HepG2 (cell line): ENCODE measurements around the gene HECTD1. TPM values are rescaled to one million over a fixed set of nuclear protein-coding genes. Genes with fewer than 3 reads are reported as not detected.

ENCODE experiments used
- CBX1 ChIP-seq: IDR thresholded peaks from one replicate; pipeline ENCODE4 v1.6.1; 2016; ENCODE audit warnings: antibody characterized with exemption, low read depth
- DBP ChIP-seq: sonication (generic); formaldehyde crosslinking; IDR thresholded peaks from 2 replicates; pipeline ENCODE4 v1.4.0; 2020; ENCODE audit warnings: missing genetic modification reagents; ENCODE audit errors: not compliant biosample characterization
- ELF4 ChIP-seq: sonication (generic); formaldehyde crosslinking; IDR thresholded peaks from 2 replicates; pipeline ENCODE4 v1.5.0; 2020; ENCODE audit warnings: missing genetic modification reagents, mild to moderate bottlenecking, moderate library complexity, borderline replicate concordance
- GATAD1 ChIP-seq: IDR thresholded peaks from 2 replicates; pipeline ENCODE4 v1.6.1; 2016; ENCODE audit warnings: missing genetic modification reagents, missing compliant biosample characterization
- GLI4 ChIP-seq: sonication (generic); formaldehyde crosslinking; IDR thresholded peaks from 2 replicates; pipeline ENCODE4 v1.5.1; 2020; ENCODE audit warnings: missing genetic modification reagents, mild to moderate bottlenecking, moderate library complexity, borderline replicate concordance
- HMG20B ChIP-seq: conservative IDR thresholded peaks from 2 replicates; pipeline ENCODE4 v1.6.1; 2016; ENCODE audit warnings: missing genetic modification reagents, missing compliant biosample characterization
- KAT8 ChIP-seq: IDR thresholded peaks from 2 replicates; pipeline ENCODE4 v1.6.1; 2016; ENCODE audit warnings: missing genetic modification reagents, missing compliant biosample characterization
- KLF12 ChIP-seq: sonication (generic); formaldehyde crosslinking; IDR thresholded peaks from 2 replicates; pipeline ENCODE4 v1.4.0; 2020; ENCODE audit warnings: missing genetic modification reagents, borderline replicate concordance
- MAF1 ChIP-seq: sonication (generic); formaldehyde crosslinking; IDR thresholded peaks from 2 replicates; pipeline ENCODE4 v1.5.0; 2020; ENCODE audit warnings: missing genetic modification reagents, borderline replicate concordance
- PPARG ChIP-seq: conservative IDR thresholded peaks from 2 replicates; pipeline ENCODE4 v1.6.1; 2016; ENCODE audit warnings: missing biosample characterization, missing genetic modification reagents
- RFXAP ChIP-seq: sonication (generic); formaldehyde crosslinking; IDR thresholded peaks from 2 replicates; pipeline ENCODE4 v1.4.0; 2020; ENCODE audit warnings: missing genetic modification reagents, borderline replicate concordance
- SETDB1 ChIP-seq: sonication (generic); formaldehyde crosslinking; IDR thresholded peaks from 2 replicates; pipeline ENCODE4 v1.5.1; 2020; ENCODE audit warnings: missing genetic modification reagents, mild to moderate bottlenecking, borderline replicate concordance
- SKI ChIP-seq: fragments of 450-650 bp; IDR thresholded peaks from one replicate; pipeline ENCODE4 v1.6.1; 2018; ENCODE audit warnings: mild to moderate bottlenecking; ENCODE audit not compliant: partially characterized antibody
- SRF ChIP-seq: IDR thresholded peaks from 2 replicates; pipeline ENCODE4 v1.6.1; 2011; ENCODE audit warnings: mild to moderate bottlenecking, low read depth, low read length, moderate library complexity
- THYN1 ChIP-seq: sonication (generic); formaldehyde crosslinking; IDR thresholded peaks from 2 replicates; pipeline ENCODE4 v1.8.1; 2023; ENCODE audit warnings: low read depth, mild to moderate bottlenecking, moderate library complexity, missing genetic modification reagents, borderline replicate concordance
- ZFP90 ChIP-seq: sonication (generic); formaldehyde crosslinking; IDR thresholded peaks from 2 replicates; pipeline ENCODE4 v1.8.0; 2022; ENCODE audit warnings: missing genetic modification reagents, mild to moderate bottlenecking, inconsistent platforms, borderline replicate concordance
- ZNF552 ChIP-seq: sonication (generic); formaldehyde crosslinking; IDR thresholded peaks from 2 replicates; pipeline ENCODE4 v1.9.0; 2022; ENCODE audit warnings: missing genetic modification reagents, mild to moderate bottlenecking, borderline replicate concordance
- ZNF790 ChIP-seq: sonication (generic); formaldehyde crosslinking; IDR thresholded peaks from 2 replicates; pipeline ENCODE4 v1.8.0; 2022; ENCODE audit warnings: missing genetic modification reagents, mild to moderate bottlenecking, borderline replicate concordance
- polyA plus RNA-seq, 8 experiments: library from polyadenylated mRNA; depleted of rRNA in 3 of 8; stranded (reverse) in 7 of 8; unstranded in 1 of 8; fragments of >200 nt; fragmentation: Illumina TruSeq in 4 of 8; extraction: Trizol in 4 of 8; gene quantifications; 2 replicates each; pipeline versions ENCODE4 v1.2.1 to v1.2.3, GENCODE V29; 2011 to 2016; ENCODE audit warnings: low read depth in 4 of 8, missing spikeins in 1 of 8, mixed read lengths in 1 of 8; ENCODE audit not compliant: insufficient read depth in 1 of 8
- total RNA-seq, 5 experiments: library from RNA; depleted of rRNA; stranded (reverse); fragments of >200 nt; fragmentation: Illumina TruSeq; extraction: Trizol; gene quantifications; 2 replicates each; pipeline ENCODE4 v1.2.3, GENCODE V29; 2016; ENCODE audit warnings: low read depth in 1 of 5
- TF ChIP-seq, protein P1 (sequence below): sonication (generic); formaldehyde crosslinking; IDR thresholded peaks from 2 replicates; pipeline ENCODE4 v1.5.0; 2020; ENCODE audit warnings: mild to moderate bottlenecking, missing genetic modification reagents
- TF ChIP-seq, protein P2 (sequence below): sonication (generic); formaldehyde crosslinking; IDR thresholded peaks from 2 replicates; pipeline ENCODE4 v1.4.0; 2020; ENCODE audit warnings: mild to moderate bottlenecking, missing genetic modification reagents, borderline replicate concordance

The HECTD1 gene
- total and polyA plus RNA-seq, 2 of the 13 experiments (the other 11 are each of a cell fraction or from before 2014, with no cell fraction given) = 312 to 560 TPM

DNA sequence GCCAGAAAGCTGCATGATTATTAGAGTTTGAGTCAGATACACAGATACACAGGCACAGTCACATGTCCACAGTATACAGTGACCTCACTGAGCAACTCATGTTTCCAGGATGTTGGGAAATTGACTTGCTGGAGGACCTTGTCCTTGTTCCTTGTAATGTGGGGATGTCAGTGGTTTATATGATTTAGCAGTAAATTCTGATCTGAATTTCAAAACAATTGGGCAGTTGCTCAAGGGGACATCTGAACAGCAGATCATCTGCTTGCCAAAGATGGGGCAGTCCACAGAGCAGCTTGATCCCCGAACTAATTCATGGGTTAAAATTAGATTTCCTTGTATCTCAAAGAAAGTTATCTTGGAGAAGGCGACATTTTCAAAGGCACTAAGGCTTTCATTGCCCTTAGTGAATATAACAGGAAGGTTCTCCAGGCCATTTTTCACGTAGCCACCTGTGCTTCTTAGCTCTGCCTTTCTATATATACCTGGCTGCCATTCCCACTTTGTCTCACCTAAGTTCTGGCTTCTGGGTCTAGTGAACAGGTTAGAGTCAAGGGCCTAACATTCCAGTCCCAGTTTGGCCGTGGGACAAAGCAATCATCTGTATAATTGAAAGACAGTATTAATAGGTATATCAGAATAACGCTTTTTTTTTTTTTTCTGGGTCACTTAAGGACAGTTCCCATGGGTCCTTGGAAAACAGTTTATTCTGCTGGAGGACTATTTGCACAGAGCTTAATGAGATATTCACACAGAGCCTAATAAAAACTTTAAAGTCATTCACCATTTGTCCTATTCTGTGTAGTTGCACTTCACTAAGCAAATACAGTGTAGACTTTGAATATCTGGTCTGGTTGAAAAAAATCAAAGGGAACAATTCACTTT lies 116.5 kb downstream of the HECTD1 start (continued):
- no peak for TF ChIP-seq MAF1 (CRISPR knock-in tag)
- TF ChIP-seq, protein P1, sequence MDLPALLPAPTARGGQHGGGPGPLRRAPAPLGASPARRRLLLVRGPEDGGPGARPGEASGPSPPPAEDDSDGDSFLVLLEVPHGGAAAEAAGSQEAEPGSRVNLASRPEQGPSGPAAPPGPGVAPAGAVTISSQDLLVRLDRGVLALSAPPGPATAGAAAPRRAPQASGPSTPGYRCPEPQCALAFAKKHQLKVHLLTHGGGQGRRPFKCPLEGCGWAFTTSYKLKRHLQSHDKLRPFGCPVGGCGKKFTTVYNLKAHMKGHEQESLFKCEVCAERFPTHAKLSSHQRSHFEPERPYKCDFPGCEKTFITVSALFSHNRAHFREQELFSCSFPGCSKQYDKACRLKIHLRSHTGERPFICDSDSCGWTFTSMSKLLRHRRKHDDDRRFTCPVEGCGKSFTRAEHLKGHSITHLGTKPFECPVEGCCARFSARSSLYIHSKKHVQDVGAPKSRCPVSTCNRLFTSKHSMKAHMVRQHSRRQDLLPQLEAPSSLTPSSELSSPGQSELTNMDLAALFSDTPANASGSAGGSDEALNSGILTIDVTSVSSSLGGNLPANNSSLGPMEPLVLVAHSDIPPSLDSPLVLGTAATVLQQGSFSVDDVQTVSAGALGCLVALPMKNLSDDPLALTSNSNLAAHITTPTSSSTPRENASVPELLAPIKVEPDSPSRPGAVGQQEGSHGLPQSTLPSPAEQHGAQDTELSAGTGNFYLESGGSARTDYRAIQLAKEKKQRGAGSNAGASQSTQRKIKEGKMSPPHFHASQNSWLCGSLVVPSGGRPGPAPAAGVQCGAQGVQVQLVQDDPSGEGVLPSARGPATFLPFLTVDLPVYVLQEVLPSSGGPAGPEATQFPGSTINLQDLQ (CRISPR knock-in tag) = no peak
- TF ChIP-seq DBP = peak; percentile 80
- peak; percentile 90; the same call in 1 of the 2 replicates for TF ChIP-seq ZFP90 (CRISPR knock-in tag)
- TF ChIP-seq KLF12 = 0 out of 2 replicates have a peak, but pooled peaks have one; percentile 32
- 0 out of 2 replicates have a peak, but pooled peaks have one; percentile 11 for TF ChIP-seq GLI4 (CRISPR knock-in tag)
- TF ChIP-seq, protein P2, sequence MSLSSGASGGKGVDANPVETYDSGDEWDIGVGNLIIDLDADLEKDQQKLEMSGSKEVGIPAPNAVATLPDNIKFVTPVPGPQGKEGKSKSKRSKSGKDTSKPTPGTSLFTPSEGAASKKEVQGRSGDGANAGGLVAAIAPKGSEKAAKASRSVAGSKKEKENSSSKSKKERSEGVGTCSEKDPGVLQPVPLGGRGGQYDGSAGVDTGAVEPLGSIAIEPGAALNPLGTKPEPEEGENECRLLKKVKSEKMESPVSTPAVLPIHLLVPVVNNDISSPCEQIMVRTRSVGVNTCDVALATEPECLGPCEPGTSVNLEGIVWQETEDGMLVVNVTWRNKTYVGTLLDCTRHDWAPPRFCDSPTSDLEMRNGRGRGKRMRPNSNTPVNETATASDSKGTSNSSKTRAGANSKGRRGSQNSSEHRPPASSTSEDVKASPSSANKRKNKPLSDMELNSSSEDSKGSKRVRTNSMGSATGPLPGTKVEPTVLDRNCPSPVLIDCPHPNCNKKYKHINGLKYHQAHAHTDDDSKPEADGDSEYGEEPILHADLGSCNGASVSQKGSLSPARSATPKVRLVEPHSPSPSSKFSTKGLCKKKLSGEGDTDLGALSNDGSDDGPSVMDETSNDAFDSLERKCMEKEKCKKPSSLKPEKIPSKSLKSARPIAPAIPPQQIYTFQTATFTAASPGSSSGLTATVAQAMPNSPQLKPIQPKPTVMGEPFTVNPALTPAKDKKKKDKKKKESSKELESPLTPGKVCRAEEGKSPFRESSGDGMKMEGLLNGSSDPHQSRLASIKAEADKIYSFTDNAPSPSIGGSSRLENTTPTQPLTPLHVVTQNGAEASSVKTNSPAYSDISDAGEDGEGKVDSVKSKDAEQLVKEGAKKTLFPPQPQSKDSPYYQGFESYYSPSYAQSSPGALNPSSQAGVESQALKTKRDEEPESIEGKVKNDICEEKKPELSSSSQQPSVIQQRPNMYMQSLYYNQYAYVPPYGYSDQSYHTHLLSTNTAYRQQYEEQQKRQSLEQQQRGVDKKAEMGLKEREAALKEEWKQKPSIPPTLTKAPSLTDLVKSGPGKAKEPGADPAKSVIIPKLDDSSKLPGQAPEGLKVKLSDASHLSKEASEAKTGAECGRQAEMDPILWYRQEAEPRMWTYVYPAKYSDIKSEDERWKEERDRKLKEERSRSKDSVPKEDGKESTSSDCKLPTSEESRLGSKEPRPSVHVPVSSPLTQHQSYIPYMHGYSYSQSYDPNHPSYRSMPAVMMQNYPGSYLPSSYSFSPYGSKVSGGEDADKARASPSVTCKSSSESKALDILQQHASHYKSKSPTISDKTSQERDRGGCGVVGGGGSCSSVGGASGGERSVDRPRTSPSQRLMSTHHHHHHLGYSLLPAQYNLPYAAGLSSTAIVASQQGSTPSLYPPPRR (CRISPR knock-in tag) = peak; percentile 61; the same call in 1 of the 2 replicates
- no peak for TF ChIP-seq SETDB1 (CRISPR knock-in tag)
- TF ChIP-seq SRF = no peak
- TF ChIP-seq ELF4 (CRISPR knock-in tag) = 0 out of 2 replicates have a peak, but pooled peaks have one; percentile 34
- no peak for TF ChIP-seq ZNF790 (CRISPR knock-in tag)
- TF ChIP-seq ZNF552 (CRISPR knock-in tag) = no peak
- peak; percentile 30 for TF ChIP-seq GATAD1
- TF ChIP-seq SKI = no peak
- TF ChIP-seq HMG20B = 0 out of 2 replicates have a peak, but pooled peaks have one; percentile 3
- TF ChIP-seq THYN1 (CRISPR knock-in tag) = 0 out of 2 replicates have a peak, but pooled peaks have one; percentile 47
- peak; percentile 82 for TF ChIP-seq PPARG (CRISPR knock-in tag)
- TF ChIP-seq RFXAP (CRISPR knock-in tag) = 0 out of 2 replicates have a peak, but pooled peaks have one; percentile 53
- TF ChIP-seq CBX1 = peak; percentile 27
- peak; percentile 75 for TF ChIP-seq KAT8 (CRISPR knock-in tag)
